Measurements from ENCODE around the gene METTL1.

- TF ChIP-seq CTCF (IDR thresholded peaks at IDR 0.05; ENCODE audit: borderline replicate concordance, extremely low read depth, low read length, poor library complexity, severe bottlenecking) (no peak), EZH2 (IDR thresholded peaks at IDR 0.05; ENCODE audit: borderline replicate concordance, low read depth, low read length, severe bottlenecking) (no peak)
These were observed 4.3 kb upstream of the METTL1 start for GRCh38 chr12:57776247-57776587.
